HL-60 (cell line): ENCODE results near the gene ETFA.

Experiments used
- DNase-seq, 2 experiments: peaks; one replicate each; pipeline ENCODE4 v3.0.0-alpha.2; 2010 to 2020; ENCODE audit warnings: low read depth in 1 of 2, low spot score in 1 of 2
- H3K27ac ChIP-seq: fragments of 250-450 bp; sonication (Bioruptor Pico); replicated peaks from 2 replicates; pipeline ENCODE4 v1.5.1; 2020; ENCODE audit warnings: mild to moderate bottlenecking, moderate library complexity
- H3K27me3 ChIP-seq: fragments of 250-450 bp; sonication (Bioruptor Pico); 2 replicates; pipeline ENCODE4 v1.5.1; 2021; ENCODE audit warnings: mild to moderate bottlenecking, moderate library complexity; ENCODE audit not compliant: insufficient read depth, poor library complexity, severe bottlenecking
- H3K4me3 ChIP-seq: replicated peaks from 2 replicates; pipeline ENCODE4 v1.5.1; 2011; ENCODE audit warnings: mild to moderate bottlenecking, control low read depth, low read length; ENCODE audit not compliant: insufficient read depth
- CTCF ChIP-seq: IDR thresholded peaks from one replicate; pipeline ENCODE4 v1.5.1; 2011; ENCODE audit warnings: low read length, control low read depth, inconsistent platforms; ENCODE audit not compliant: insufficient read depth
- GABPA ChIP-seq: IDR thresholded peaks from 2 replicates; pipeline ENCODE4 v1.6.1; 2012; ENCODE audit warnings: low read depth
- POLR2AphosphoS5 ChIP-seq: IDR thresholded peaks from 2 replicates; pipeline ENCODE4 v1.6.1; 2012; ENCODE audit warnings: low read depth
- SPI1 ChIP-seq: IDR thresholded peaks from 2 replicates; pipeline ENCODE4 v1.6.1; 2012; ENCODE audit warnings: low read depth, mild to moderate bottlenecking, borderline replicate concordance
- TF ChIP-seq, protein P1 (sequence below): IDR thresholded peaks from 2 replicates; pipeline ENCODE4 v1.6.1; 2012; ENCODE audit warnings: low read depth; ENCODE audit not compliant: insufficient replicate concordance

Gene ETFA

GRCh38 chr15:76209523-76209922 lies 101.7 kb downstream of the ETFA start:
- no peak for DNase-seq
- Histone ChIP-seq H3K27ac (no peak overlapping the region), H3K4me3 (no peak overlapping the region), H3K27me3 (no peaks in the 10 kb centered on the region)
- TF ChIP-seq, protein P1, sequence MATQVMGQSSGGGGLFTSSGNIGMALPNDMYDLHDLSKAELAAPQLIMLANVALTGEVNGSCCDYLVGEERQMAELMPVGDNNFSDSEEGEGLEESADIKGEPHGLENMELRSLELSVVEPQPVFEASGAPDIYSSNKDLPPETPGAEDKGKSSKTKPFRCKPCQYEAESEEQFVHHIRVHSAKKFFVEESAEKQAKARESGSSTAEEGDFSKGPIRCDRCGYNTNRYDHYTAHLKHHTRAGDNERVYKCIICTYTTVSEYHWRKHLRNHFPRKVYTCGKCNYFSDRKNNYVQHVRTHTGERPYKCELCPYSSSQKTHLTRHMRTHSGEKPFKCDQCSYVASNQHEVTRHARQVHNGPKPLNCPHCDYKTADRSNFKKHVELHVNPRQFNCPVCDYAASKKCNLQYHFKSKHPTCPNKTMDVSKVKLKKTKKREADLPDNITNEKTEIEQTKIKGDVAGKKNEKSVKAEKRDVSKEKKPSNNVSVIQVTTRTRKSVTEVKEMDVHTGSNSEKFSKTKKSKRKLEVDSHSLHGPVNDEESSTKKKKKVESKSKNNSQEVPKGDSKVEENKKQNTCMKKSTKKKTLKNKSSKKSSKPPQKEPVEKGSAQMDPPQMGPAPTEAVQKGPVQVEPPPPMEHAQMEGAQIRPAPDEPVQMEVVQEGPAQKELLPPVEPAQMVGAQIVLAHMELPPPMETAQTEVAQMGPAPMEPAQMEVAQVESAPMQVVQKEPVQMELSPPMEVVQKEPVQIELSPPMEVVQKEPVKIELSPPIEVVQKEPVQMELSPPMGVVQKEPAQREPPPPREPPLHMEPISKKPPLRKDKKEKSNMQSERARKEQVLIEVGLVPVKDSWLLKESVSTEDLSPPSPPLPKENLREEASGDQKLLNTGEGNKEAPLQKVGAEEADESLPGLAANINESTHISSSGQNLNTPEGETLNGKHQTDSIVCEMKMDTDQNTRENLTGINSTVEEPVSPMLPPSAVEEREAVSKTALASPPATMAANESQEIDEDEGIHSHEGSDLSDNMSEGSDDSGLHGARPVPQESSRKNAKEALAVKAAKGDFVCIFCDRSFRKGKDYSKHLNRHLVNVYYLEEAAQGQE, result no peak
- TF ChIP-seq CTCF (no peak), POLR2AphosphoS5 (no peak), SPI1 (no peak), GABPA (no peak)

DNA sequence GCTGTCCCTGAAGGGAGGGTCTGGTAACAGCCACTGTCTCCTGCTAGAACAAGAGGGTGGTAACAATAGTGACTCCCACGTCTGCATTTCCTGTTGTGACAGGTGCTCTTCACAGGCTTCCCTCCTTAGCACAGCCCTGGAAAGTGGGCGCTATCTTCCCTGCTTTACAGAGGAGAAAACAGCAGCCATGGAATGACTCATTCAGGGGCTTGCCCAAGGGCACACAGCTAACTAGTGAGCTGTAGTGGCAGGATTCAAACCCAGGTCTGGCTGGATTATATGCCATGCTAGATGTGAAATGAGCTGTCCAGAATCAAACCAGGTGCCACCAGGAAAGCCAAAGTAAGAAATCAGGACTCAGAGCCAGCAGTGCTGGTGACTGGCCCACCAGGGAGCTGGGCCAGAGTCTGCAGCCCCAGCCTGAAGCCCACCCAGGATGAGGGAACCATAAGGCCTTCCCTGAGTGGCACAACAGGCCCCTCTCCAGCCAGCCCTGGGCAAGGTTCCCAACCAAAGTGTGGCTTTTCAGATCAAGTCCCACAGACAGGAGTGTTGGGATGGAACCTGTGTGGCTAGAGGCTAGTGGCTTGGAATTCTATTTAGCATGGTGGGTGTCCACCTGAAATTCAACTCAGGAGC lies 102.4 kb downstream of the ETFA start:
- TF ChIP-seq SPI1, result no peak
- no peak for TF ChIP-seq GABPA
- TF ChIP-seq CTCF, result no peak
- no peak for TF ChIP-seq POLR2AphosphoS5
- TF ChIP-seq, protein P1, result no peak
- Histone ChIP-seq H3K27ac (no peak overlapping the region), H3K27me3 (no peaks in the 10 kb centered on the region), H3K4me3 (no peak overlapping the region)
- DNase-seq, result no peak

DNA sequence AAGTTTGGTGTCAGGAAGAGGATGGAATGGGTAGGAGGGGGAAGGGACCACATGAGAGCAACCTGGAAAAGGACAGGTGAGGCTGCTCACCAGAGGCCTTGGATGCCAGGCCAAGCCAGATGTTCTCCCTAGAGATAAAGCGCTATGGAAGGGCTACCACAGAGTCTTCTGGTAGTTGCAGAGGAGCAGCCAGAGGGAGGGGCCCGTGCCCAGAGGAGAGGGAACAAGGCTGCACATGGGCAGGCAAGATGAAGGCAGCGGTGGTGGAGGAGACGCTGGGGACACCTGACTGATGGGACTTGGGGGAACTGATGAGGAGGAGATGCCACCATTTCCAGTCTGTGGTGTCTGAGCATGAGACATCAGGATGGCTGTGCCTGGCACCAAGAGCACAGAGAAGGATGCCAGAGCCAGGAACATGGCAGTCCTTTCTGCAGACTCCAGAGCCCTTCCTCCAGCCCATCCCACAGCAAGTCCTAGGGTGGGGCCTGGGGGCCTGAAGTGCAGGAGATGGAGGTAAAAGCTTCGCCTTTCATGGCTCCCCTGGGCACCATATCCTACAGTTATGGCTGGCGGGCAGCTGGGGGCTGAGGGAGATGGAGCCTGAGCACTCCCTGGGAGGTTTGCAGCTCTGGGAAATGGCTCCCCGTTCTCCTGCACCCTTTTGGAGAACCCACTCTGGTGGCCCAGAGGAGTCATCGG lies 103.0 kb downstream of the ETFA start:
- Histone ChIP-seq H3K4me3 (no peak overlapping the region), H3K27me3 (no peaks in the 10 kb centered on the region), H3K27ac (no peak overlapping the region)
- no peak for DNase-seq
- no peak for TF ChIP-seq GABPA
- TF ChIP-seq, protein P1, result no peak
- no peak for TF ChIP-seq CTCF
- no peak for TF ChIP-seq SPI1
- no peak for TF ChIP-seq POLR2AphosphoS5
